ENCODE measurements around the gene COPG1. TPM values are rescaled to one million over a fixed set of nuclear protein-coding genes. Genes with fewer than 3 reads are reported as not detected.
"Not testable (repeated sequence)": the region's sequence is repeated elsewhere in the genome, so short reads cannot be mapped to it uniquely, and the experiment has no call there.

The COPG1 gene, protein sequence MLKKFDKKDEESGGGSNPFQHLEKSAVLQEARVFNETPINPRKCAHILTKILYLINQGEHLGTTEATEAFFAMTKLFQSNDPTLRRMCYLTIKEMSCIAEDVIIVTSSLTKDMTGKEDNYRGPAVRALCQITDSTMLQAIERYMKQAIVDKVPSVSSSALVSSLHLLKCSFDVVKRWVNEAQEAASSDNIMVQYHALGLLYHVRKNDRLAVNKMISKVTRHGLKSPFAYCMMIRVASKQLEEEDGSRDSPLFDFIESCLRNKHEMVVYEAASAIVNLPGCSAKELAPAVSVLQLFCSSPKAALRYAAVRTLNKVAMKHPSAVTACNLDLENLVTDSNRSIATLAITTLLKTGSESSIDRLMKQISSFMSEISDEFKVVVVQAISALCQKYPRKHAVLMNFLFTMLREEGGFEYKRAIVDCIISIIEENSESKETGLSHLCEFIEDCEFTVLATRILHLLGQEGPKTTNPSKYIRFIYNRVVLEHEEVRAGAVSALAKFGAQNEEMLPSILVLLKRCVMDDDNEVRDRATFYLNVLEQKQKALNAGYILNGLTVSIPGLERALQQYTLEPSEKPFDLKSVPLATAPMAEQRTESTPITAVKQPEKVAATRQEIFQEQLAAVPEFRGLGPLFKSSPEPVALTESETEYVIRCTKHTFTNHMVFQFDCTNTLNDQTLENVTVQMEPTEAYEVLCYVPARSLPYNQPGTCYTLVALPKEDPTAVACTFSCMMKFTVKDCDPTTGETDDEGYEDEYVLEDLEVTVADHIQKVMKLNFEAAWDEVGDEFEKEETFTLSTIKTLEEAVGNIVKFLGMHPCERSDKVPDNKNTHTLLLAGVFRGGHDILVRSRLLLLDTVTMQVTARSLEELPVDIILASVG
- total RNA-seq = 137 TPM

DNA sequence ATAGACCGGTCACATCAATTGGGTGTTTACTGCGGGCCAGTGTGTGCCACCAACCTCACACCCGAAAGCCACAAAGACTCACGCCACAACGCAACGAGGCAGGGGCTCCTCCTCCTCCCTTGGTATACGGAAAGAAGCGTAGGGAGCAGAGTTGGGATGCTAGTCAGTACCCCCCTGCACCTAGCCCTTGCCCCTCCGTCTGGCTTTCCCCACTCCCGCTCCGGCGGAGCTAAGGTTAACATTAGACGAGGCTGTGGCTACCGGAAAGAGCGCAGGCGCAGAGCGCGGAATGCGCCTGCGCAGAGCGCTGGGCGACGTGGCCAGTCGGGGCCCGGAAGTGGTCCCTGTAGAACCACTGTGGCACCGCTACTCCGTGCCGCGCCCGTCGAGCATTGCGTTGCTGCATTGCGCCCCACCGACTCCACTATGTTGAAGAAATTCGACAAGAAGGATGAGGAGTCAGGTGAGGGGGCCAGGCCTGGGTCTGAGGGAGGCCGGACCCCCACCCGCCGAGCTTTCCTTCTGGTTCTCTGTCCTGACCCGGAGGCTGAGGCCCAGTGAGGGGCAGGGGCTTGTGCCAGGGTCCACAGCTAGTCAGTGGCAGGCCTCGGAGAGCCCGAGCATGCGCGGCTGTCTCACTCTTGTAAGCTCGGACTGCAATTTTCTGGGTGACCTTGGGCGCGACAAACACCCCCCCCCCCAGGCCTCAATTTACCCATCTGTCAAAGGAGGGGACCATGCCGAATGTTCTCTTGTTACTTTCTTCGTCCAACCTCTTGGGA is at the start of gene COPG1:
COPG1 (plus strand) TSS at position 323 of the 782 bp plus-strand sequence; CDS start at position 427, 104 bp downstream.
- FAIRE-seq (no peak), DNase-seq (ENCODE audit: low spot score in 2 of 2) (peak; percentile 82 to 92)

DNA sequence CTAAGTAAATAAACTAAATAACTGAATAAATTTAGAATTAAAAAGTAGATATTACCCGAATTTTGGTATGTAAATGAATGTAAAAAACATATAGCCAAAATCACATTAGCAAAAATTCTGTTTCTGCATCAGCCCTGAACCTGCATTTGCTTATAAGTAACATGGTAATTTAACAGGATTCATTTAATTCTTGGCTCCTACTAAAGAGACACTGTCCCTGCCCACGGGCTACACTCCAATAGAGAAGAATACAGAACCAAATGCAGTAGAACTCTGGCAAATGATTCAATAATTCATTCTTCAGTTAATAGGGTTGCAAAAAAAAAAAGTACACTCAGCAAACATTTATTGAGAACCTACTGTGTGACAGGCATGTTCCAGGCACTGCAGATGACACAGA is 44.9 kb upstream of the COPG1 start:
- FAIRE-seq (no peak), DNase-seq (ENCODE audit: low spot score in 2 of 2) (no peak)

DNA sequence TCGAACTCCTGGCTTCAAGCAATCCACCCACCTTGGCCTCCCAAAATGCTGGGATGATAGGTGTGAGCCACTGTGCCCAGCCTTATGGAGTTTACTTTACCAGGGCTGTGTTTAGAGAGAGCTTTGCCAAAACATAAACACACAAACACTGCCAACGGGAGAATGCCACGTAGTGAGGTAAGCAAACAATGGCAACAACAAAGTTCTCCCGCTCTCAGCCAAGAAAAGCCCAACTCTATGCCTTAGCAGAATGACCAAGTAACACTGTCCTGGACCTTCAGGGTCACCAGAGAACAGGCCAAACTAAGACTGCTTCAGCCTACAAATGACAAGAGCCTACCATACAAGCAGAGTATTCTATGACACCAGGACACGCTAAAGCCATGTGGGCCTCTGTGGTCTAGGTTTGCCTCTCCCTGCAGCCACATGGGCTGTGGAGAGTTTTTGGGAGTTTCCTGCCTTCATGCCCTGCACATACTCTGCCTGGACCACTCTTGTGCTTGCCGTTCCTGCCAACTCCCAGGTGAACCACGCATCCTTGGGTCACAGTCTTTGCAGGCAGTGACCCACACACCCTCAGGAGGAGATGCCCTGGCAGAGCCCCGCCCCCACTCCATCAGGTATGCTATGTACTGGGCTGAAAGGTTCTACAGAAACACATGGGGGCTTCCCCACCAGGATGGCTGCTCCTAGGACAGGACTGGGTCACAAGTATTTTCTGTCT is 44.1 kb upstream of the COPG1 start:
- DNase-seq (ENCODE audit: low spot score in 2 of 2) = no peak
- no peak for FAIRE-seq

DNA sequence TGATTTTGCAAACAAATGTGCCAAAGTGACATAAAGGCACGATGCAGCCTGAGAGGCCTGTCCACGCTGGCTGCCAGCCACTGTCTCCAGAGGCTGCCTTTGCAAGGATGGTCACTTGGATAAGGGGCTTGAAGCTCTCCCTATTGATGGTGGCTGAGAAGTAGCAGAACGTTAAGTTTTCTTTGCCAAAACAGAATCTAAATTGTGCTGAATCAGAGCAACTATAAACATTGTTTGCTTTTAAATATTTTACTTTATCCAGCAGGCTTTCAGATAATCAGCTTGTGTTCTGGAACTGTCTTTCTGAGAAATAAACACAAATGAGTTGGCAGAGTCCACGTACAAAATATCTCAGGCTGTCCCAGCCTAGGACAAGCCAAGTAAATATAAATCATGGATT is 41.9 kb upstream of the COPG1 start:
- DNase-seq (ENCODE audit: low spot score in 2 of 2) (no peak), FAIRE-seq (no peak)

DNA sequence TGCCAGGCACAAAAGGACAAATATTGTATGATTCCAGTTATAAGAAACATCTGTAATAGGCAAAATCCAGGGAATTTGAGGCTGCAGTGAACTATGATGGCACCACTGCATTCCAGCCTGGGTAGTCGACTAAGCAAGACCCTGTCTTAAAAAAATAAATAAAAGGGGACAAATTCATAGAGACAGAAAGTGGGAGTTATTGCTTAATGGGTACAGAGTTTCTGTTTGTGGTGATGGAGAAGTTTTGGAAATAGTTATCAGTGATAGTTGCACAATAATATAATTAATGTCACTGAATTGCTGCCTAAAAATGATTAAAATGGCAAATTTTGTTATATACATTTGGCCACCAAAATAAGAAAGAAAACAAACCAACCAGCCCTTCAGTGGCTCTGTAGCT is 38.1 kb upstream of the COPG1 start:
- FAIRE-seq = no peak
- no peak for DNase-seq (ENCODE audit: low spot score in 2 of 2)

DNA sequence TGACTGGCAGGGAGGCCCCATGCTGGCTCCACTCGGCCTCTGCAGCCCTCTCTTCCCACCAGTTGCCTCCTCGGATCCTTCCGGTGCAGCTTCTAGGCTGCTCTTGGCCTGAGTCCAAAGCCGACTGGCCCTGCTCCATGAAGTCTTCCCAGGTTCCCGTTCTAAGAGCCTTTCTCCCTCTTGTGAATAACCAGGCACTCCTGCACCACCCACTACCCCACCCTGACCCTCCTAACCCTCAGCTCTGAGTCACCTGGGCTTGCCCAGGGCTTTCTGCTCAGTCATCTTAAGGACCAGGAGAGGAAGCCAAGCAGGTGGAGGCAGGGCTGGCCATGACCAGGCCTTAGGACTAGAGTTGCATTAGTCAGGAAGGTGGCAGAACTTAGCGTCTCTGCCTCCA is 37.6 kb upstream of the COPG1 start:
- FAIRE-seq (no peak), DNase-seq (ENCODE audit: low spot score in 2 of 2) (no peak)

DNA sequence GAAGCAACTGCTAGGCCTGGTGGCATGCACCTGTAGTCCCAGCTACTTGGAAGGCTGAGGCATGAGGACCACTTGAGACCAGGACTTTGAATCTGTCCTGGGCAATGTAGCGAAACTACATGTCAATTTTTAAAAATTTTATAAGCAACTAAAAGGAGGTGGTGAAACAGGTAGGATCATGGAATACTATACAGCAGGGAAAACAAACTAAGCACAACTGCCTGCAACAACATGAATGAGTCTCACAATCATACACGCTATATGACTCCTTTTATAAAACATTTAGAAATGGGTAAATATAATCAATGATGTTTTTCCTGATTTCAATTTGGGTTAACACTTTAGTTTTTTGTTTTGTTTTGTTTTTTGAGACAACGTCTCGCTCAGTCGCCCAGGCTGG is 36.2 kb upstream of the COPG1 start:
- FAIRE-seq (no peak), DNase-seq (ENCODE audit: low spot score in 2 of 2) (no peak)

DNA sequence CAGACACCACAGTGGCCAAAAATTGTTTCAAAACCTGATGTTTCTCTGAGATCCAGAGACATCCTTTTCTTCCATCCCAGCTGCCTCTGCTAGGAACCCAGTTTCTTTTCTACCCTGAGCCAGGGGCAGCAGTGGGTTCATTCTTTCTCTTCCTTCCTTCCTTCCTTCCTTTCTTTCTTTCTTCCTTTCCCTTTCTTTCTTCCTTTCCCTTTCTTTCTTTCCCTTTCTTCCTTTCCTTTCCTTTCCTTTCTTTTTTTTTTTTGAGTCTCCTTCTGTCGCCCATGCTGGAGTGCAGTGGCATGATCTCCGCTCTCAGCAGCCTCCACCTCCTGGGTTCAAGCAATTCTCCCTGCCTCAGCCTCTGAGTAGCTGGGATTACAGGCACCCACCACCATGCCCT is 30.7 kb upstream of the COPG1 start:
- FAIRE-seq (no peak), DNase-seq (ENCODE audit: low spot score in 2 of 2) (no peak)

DNA sequence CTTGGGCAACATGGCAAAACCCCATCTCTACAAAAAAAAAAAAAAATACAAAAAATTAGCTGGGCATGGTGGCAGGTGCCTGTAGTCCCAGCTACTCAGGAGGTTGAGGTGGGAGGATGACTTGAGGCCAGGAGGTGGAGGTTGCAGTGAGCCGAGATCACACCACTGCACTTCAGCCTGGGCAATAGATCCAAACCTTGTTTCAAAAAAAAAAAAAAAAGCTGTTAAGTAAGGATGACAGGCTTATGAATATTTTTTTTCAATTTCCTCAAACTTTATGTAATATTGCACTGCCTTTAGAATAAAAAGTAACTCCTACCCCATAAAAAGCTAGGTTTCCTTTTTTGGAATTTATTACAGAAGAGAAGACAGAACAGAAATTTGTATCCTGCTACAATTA is 25.0 kb upstream of the COPG1 start:
- DNase-seq (ENCODE audit: low spot score in 2 of 2); FAIRE-seq: not testable (repeated sequence)

DNA sequence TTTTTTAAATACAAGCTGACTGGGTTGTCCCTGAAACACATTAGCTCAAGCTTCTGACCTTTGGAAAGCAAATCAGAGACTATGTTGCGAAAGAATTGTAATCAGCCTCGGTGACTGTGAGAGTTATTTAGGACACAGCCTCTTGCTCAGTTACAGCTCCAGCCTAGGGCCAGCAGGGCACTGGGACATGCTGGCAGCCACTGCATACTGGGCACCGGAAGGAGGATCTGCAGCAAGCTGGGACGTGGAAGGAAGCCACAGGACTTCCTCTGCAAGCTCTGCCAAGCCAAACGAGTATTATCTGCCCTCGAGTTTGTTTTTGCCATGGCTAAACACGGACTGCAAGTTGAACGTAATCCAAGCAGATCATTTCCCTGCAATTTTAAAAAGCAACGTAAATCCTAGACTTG is 24.4 kb upstream of the COPG1 start:
- no peak for FAIRE-seq
- DNase-seq (ENCODE audit: low spot score in 2 of 2) = peak; percentile 42 to 69

DNA sequence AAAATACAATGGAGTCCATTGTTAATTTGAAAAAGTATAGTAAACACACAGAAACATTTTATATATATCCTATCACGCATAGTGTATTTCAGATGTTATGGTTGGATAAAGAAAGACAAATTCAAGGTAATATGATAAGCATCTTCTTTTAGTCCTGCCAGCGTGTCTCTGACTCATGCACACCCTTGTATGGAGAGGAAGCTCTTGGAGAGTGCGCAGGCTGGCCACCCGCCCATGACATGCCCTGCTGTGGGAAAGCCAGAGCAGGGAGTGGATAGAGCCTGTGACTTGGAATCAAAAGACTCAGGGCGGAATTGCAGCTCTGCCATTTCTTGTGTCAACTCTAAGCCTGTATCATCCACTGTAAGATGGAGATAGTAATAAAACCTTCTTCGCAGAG is 23.0 kb upstream of the COPG1 start:
- FAIRE-seq = no peak
- no peak for DNase-seq (ENCODE audit: low spot score in 2 of 2)

DNA sequence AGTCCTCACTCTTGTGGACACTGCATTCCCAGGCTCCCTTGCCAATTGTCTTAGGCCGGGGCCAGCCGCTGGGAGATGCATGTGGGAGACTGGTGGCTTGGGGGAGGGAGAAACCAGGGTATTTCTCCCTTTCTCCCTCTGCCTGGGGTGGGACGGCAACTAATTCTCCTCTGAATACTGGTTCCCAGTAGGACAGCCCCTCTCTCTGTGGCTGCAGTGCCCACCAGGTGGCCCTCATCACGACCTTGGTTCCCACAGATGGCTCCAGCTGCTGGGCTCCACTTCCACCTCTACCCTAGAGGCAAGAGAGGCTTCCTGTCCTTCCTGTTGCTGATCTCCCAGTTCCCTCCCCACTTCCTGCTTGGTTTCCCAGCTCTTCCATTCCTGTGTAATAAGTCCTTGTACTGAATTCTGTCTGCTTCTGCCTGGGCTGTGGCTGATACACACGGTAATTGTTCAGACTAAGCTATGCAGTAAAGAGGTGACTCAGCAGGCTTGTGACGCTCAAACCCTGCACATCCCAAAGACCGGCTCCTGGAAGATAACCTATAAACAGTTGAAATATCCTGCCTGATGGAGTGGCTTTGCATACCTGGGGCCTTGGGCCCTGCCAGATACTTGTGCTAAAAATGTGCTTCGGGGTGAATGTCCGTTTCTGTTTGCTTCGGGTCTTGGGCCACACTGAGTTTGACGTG is 20.4 kb upstream of the COPG1 start:
- FAIRE-seq (no peak), DNase-seq (ENCODE audit: low spot score in 2 of 2) (no peak)

DNA sequence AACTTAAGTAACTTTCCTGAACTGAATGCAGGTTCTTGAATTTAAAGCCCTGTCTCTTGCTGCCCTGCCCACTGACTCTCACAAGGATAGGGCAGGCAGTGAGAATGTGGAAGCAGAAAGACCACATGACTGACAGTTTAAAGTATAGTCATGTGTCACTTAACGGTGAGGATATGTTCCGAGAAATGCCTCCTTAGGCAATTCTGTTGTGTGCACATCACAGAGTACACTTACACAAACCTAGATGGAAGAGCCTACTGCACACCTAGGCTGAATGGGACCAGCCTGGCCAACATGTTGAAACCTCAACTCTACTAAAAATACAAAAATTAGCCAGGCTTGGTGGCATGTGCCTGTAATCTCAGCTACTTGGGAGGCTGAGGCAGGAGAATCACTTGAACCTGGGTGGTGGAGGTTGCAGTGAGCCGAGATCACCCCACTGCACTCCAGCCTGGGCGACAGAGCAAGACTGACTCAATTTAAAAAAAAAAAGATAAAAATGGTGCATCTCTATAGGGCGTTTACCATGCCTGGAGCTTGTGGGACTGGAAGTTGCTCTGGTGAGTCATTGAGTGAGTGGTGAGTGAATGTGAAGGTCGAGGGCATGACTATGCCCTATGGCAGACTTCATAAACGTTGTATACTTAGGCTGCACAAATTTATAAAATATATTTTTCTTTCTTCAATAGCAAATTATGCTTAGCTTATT is 18.9 kb upstream of the COPG1 start:
- FAIRE-seq (no peak), DNase-seq (ENCODE audit: low spot score in 2 of 2) (no peak)

DNA sequence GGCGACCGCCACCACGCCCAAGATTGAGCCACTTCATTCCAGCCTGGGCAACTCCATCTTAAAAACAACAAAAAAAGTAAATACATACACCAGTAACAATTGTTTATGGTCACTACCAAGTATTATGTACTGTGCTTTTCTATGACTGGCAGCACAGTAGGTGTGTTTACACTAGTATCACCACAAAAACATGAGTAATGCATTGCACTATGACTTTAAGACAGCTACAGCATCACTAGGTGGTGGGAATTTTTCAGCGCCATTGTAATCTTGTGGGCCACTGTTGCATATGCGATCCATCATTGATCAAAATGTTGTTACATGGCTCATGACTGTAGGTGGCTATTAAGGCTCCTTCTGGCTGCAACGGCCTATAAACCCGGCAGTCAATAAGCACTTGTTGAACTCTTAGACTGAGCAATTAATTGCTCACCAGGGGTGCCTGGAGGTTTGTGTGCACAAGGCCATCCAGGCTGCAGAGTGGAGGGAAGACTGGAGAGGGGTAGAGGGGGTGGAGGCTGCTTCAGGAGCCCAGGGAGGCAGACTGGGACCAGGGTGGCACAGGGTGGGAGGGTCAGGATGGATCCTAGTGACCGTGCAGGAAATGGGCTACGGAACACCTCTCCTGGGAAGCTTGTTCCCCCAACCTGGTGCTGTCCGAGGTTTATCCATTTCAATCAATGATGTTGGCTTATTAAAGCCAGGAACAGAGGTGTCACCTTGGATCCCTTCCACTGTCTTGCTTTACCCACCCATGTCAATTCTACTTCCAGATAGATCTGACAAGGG is 17.9 kb upstream of the COPG1 start:
- DNase-seq (ENCODE audit: low spot score in 2 of 2) = no peak

DNA sequence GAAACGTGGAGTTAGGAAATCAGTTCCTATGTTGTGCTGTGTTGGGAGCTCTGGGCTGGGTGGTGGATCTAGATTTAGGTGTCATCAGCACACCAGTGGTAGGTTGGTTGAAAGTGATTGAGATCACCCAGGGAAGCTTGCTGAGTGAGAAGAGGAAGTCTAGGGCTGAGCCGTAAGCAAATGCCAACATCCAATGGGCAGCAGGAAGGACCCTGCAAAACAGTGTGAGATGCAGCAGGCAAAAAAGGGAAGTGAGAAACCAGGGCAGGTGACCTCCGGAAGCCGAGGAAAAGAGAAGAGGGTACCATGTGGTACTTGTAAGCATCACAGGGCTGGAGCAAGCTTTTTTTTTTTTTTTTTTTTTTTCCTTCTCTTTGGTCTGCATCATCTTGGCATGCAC is 15.9 kb upstream of the COPG1 start:
- DNase-seq (ENCODE audit: low spot score in 2 of 2) (no peak), FAIRE-seq (no peak)

More for the DNA sequence above, 17.9 kb upstream of the COPG1 start:
- FAIRE-seq = no peak

DNA sequence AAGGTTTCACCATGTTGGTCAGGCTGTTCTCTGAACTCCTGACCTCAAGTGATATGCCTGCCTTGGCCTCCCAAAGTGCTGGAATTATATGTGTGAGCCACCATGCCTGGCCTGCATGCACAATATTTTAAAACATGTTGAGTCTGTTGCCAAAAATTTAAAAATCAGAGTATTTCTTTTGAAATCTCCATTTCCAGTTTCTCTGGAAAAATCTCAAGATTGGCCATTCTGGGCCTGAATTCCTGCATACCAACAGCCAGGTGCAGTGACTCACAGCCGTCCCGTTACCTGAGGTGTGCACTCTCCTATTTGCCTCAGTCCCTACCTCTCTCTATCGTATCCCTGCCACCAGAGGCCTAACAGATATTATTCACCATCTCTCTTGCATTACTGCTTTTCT is 15.0 kb upstream of the COPG1 start:
- FAIRE-seq = no peak
- DNase-seq (ENCODE audit: low spot score in 2 of 2) = no peak

DNA sequence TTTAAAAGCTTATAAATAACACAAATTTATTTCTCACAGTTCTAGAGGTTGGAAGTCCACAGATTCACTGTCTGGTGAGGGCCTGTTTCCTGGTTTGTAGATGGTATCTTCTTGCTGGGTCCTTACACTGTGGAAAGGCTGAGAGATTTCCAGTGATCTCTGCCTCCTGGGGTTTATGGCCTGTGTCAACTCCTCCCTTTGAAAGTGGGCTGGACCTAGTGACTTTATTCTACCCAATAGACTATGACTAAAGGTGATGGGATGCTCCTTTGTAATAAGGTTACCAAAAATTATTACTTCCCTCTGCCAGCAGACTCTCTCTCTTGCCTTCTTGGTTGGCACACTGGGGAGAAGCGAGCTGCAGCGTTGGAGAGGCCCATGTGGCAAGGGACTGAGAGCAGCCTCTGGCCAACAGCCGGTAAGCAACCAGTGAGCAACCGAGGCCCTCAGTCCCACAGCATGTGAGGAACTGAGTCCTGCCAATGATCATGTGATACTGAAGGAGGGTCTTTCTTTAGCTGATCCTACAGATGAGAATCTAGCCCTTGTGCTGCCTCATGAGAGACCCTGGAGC is 14.0 kb upstream of the COPG1 start:
- no peak for FAIRE-seq

More for the DNA sequence above, 14.0 kb upstream of the COPG1 start:
- DNase-seq (ENCODE audit: low spot score in 2 of 2) = no peak

Data from frontal cortex (tissue), 4 donors.